ENCODE results near the gene TXNRD1. TPM values are rescaled to one million over a fixed set of nuclear protein-coding genes. Genes with fewer than 3 reads are reported as not detected.
"Not testable (repeated sequence)": the region's sequence is repeated elsewhere in the genome, so short reads cannot be mapped to it uniquely, and the experiment has no call there.

TXNRD1 gene
- total RNA-seq (2014; rRNA removed; shearing (Covaris generic)) = 340 and 396 TPM in 2 replicates
- polyA plus RNA-seq (2015; cell fraction: cytosol; rRNA removed) = 322 and 364 TPM in 2 replicates
- polyA plus RNA-seq (2015; cell fraction: nucleus; rRNA removed) = 328 and 396 TPM in 2 replicates

GRCh38 chr12:104215638-104216297 is at the start of gene TXNRD1:
TSS of gene TXNRD1 (plus strand) at chr12:104215779. CDS start at chr12:104215803, 24 bp downstream.
- no peak for DNase-seq (ENCODE audit: low read depth)

GRCh38 chr12:104165801-104166200 is 49.8 kb upstream of the TXNRD1 start:
- no peak for DNase-seq (ENCODE audit: low read depth)

DNA sequence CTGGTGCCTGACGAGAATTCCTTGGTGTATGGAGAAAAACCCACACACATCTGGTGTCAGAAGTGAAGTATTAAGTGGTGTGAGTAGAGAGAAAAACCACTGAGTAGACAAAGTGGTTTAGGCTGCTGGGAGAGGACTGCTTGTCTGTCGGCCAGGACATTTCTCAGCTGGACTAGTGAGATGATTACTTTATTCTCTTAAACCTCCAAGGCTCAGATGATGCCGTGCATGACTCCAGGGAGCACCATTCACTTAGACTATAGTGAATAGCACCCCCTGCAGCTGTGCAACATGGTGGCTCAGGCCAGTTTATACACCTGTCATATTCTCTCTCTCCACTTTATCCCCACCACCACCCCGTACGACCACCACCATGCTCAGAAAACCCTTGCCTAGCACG is 49.1 kb upstream of the TXNRD1 start:
- DNase-seq (ENCODE audit: low read depth) = no peak

GRCh38 chr12:104167519-104168458 is 47.8 kb upstream of the TXNRD1 start:
- no peak for DNase-seq (ENCODE audit: low read depth)

- no peak for DNase-seq (ENCODE audit: low read depth)
Observed at GRCh38 chr12:104168596-104168995, 47.0 kb upstream of the TXNRD1 start.

GRCh38 chr12:104171785-104172569 is 43.6 kb upstream of the TXNRD1 start:
- no peak for DNase-seq (ENCODE audit: low read depth)

DNA sequence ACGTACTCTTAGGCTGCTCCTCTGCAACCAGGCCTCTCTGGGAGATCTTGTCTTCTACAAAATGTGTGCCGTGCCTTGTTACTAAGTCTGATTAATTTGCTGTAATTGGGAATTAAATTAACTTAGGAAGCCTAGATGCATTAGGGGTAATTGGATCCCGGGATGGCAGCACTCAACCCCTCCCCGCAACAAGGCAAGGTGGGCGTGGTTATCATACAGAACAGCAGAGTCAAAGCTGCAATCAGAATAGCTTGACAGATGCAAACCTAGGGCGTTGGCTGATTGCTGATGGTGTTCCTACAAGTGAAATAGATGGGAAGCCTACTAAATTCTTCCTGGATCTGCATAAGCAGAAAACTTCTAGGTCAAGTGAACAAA is 43.0 kb upstream of the TXNRD1 start:
- no peak for DNase-seq (ENCODE audit: low read depth)

DNA sequence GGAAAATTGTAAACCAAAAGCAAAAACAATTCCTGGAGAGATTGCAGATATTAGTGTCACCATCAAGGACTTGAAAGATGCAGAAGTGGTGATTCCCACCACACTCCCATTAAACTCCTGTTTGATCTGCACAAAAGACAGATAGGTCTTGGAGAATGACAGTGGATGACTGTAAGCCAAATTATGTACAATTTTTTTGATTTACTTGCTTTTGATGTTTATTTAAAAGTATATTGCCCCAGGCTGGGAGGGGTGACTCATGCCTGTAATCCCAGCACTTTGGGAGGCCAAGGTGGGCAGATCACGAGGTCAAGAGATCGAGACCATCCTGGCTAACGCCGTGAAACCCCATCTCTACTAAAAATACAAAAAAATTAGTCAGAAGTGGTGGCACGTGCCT is 41.8 kb upstream of the TXNRD1 start:
- DNase-seq (ENCODE audit: low read depth) = not testable (repeated sequence)

GRCh38 chr12:104175726-104176247 is 39.8 kb upstream of the TXNRD1 start:
- DNase-seq (ENCODE audit: low read depth) = no peak

- no peak for DNase-seq (ENCODE audit: low read depth)
Observed at GRCh38 chr12:104177336-104177662, 38.3 kb upstream of the TXNRD1 start.

DNA sequence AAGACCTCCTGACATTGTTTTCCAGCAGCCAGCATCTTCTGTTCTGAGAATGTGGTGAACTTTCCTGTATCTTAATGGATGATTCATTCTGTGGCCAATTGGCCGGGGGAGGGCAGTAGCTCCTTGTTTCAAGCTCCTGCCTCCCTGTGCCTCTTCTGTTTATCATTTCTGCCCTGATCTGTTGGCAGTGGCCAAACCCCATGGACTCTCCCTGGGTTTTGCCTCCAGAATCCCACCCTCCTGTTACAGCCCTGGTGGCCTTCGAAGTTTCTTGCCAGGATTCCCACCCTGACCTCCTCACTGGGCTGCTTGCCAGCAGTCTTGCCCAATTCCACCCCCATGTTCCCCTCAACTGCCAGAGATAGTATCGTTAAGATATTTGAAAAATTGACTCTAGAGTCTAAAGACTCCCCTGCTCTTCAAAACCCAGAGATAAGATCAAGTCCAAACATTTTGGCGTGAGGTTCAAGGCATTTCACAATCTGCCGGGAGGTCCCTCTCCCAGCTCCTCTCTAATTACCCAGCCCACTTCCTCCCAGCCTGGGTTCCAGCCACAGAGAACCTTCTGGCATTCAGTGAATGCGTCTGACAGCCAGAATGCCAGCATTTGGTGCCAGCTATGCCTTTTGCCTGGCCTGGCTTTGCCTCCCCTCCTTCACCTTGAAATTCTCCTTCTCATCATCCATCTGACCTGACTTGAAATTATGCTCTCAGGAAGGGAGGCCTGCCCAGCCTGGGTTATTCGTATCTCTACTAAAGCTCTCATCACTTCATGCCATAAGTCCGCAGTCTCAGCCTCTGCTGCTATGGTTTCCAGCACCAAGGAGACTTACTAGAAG is 37.7 kb upstream of the TXNRD1 start:
- peak; percentile 91 for DNase-seq (ENCODE audit: low read depth)

GRCh38 chr12:104180374-104180773 is 35.2 kb upstream of the TXNRD1 start:
- no peak for DNase-seq (ENCODE audit: low read depth)

DNA sequence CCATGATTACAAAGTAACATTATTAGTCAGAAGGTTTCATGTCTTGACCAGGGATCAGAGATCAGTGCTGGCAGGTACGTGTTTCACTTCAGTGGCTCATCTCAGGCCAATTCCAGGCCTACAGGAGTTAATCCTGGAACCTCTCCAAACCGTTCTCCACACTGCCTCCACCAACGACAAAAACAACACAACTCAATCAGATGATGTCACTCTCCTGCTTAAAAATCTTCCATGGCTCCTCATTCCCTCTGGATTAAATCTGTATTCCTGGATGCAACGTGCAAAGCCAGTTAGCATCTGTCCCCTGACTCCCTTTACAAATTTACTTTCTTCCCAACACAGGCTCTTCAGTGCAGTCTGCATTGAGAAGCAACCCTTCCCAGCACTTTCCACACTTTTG is 34.3 kb upstream of the TXNRD1 start:
- peak; percentile 23 for DNase-seq (ENCODE audit: low read depth)

GRCh38 chr12:104182144-104182543 is 33.4 kb upstream of the TXNRD1 start:
- DNase-seq (ENCODE audit: low read depth) = peak; percentile 15

- DNase-seq (ENCODE audit: low read depth) = no peak
Observed at GRCh38 chr12:104182621-104183378, 32.8 kb upstream of the TXNRD1 start.

- DNase-seq (ENCODE audit: low read depth) = no peak
Observed at GRCh38 chr12:104183443-104183842, 32.1 kb upstream of the TXNRD1 start.

GRCh38 chr12:104187446-104188155 is 28.0 kb upstream of the TXNRD1 start:
- DNase-seq (ENCODE audit: low read depth) = no peak

GRCh38 chr12:104188534-104188933 is 27.0 kb upstream of the TXNRD1 start:
- DNase-seq (ENCODE audit: low read depth) = no peak

- no peak for DNase-seq (ENCODE audit: low read depth)
Observed at GRCh38 chr12:104189915-104190555, 25.5 kb upstream of the TXNRD1 start.
